GM19035 (cell line): Measurements from ENCODE around the gene DIP2A.
A peak's percentile ranks its signal among the peaks of the same experiment; 100 is the strongest.

ENCODE experiments used
- ATAC-seq: cut with Tn5 transposase; IDR thresholded peaks from one replicate; pipeline ENCODE4 v1.9.1; 2021; ENCODE audit not compliant: unreplicated experiment

The DIP2A gene

GRCh38 chr21:46458315-46459023, at the start of gene DIP2A:
DIP2A (plus strand) TSS chr21:46458891; CDS start chr21:46459132, 241 bp downstream.
- peak; percentile 87 for ATAC-seq

- ATAC-seq = no peak
Measured at GRCh38 chr21:46409641-46410406, 48.9 kb upstream of the DIP2A start.

- no peak for ATAC-seq
Measured at GRCh38 chr21:46410516-46410915, 48.2 kb upstream of the DIP2A start.

GRCh38 chr21:46411236-46411635, 47.5 kb upstream of the DIP2A start:
- ATAC-seq = no peak

- no peak for ATAC-seq
Measured at GRCh38 chr21:46411691-46412090, 47.0 kb upstream of the DIP2A start.

GRCh38 chr21:46412521-46413364, 45.9 kb upstream of the DIP2A start:
- ATAC-seq = no peak

GRCh38 chr21:46413365-46413696, 45.4 kb upstream of the DIP2A start:
- ATAC-seq = no peak

GRCh38 chr21:46414965-46415275, 43.8 kb upstream of the DIP2A start:
- no peak for ATAC-seq

- ATAC-seq = no peak
Measured at GRCh38 chr21:46416551-46416950, 42.1 kb upstream of the DIP2A start.

GRCh38 chr21:46418265-46418946, 40.3 kb upstream of the DIP2A start:
- ATAC-seq = no peak

GRCh38 chr21:46420241-46421190, 38.2 kb upstream of the DIP2A start:
- ATAC-seq = no peak

GRCh38 chr21:46421191-46421750, 37.4 kb upstream of the DIP2A start:
- no peak for ATAC-seq

- ATAC-seq = no peak
Measured at GRCh38 chr21:46421756-46422555, 36.7 kb upstream of the DIP2A start.

GRCh38 chr21:46422636-46423241, 36.0 kb upstream of the DIP2A start:
- ATAC-seq = no peak

GRCh38 chr21:46423546-46424038, 35.1 kb upstream of the DIP2A start:
- ATAC-seq = no peak

GRCh38 chr21:46424039-46424591, 34.6 kb upstream of the DIP2A start:
- no peak for ATAC-seq

- no peak for ATAC-seq
Measured at GRCh38 chr21:46424621-46425020, 34.1 kb upstream of the DIP2A start.

GRCh38 chr21:46425041-46425440, 33.6 kb upstream of the DIP2A start:
- no peak for ATAC-seq
